Psoas muscle (tissue), 8 donors: ENCODE measurements around the gene SSRP1. TPM values are rescaled to one million over a fixed set of nuclear protein-coding genes. Genes with fewer than 3 reads are reported as not detected.

Experiments
- ATAC-seq, 4 donors: fragments of 200-7000 bp; cut with Tn5 transposase; one replicate each; pipeline ENCODE4 v1.9.1; 2020; ENCODE audit warnings: moderate library complexity in 3 of 4, mild to moderate bottlenecking in 2 of 4
- DNase-seq, 2 donors: peaks; one replicate each; pipeline ENCODE4 v3.0.0-alpha.2; 2020
- H3K27ac ChIP-seq: fragments of 200-600 bp; one replicate; pipeline ENCODE4 v1.8.0; 2022
- H3K27me3 ChIP-seq, 3 donors: fragments of 200-600 bp in 1 of 3; one replicate each; pipeline versions ENCODE4 v1.6.1 to v1.8.0; 2013 to 2022; ENCODE audit warnings: low read length in 2 of 3, mild to moderate bottlenecking in 2 of 3, moderate library complexity in 1 of 3; ENCODE audit not compliant: insufficient read depth in 3 of 3
- H3K36me3 ChIP-seq, 2 donors: fragments of 200-600 bp in 1 of 2; one replicate each; pipeline versions ENCODE4 v1.6.1 to v1.8.0; 2013 to 2022; ENCODE audit warnings: low read depth in 1 of 2, mild to moderate bottlenecking in 1 of 2, moderate library complexity in 1 of 2; ENCODE audit not compliant: insufficient read depth in 1 of 2
- H3K4me1 ChIP-seq: fragments of 200-600 bp; one replicate; pipeline ENCODE4 v1.8.0; 2022
- H3K4me3 ChIP-seq: fragments of 200-600 bp; one replicate; pipeline ENCODE4 v1.8.0; 2022; ENCODE audit warnings: mild to moderate bottlenecking
- H3K9me3 ChIP-seq: fragments of 200-600 bp; one replicate; pipeline ENCODE4 v1.8.0; 2022
- WGBS, 3 donors: extraction: QIAGEN DNeasy Blood & Tissue Kit; methylation state at CpG; one replicate each; pipeline versions ENCODE4 v1.1.6 to v1.1.7; 2013; 5-methylcytosine and 5-hydroxymethylcytosine counted together
- intact Hi-C, 2 donors: fragments of 100-400 bp; cut with DNase I; formaldehyde crosslinking; loops; one replicate each; pipeline versions ENCODE4 v1.11.0 to v1.14.2; 2022
- polyA plus RNA-seq, 3 donors: library from polyadenylated mRNA; stranded (reverse); fragments of 200-250 nt; gene quantifications; one replicate each; pipeline ENCODE4 v1.2.3, GENCODE V29; 2013
- total RNA-seq, 4 donors: library from RNA; stranded (reverse); fragmentation: NEBNext Ultra II Directional in 2 of 4; extraction: Animal tissue kit (Norgen Biotek cat#: 25700) in 2 of 4; gene quantifications; one replicate each; pipeline versions ENCODE4 v1.2.1 to v1.2.4, GENCODE V29; 2021 to 2023
- TF ChIP-seq, protein P1 (sequence below): fragments of 200-600 bp; IDR thresholded peaks from one replicate; pipeline ENCODE4 v1.8.0; 2022; ENCODE audit warnings: antibody characterized with exemption
- donor health status: healthy with polysubstance abuse.
- donor health status: DM: no; HTN: no; CAD: no; lungs with moderate emphysema.
- donor health status: Bipolar disorder and iron deficiency.
- donor health status: healthy.
- donor health status: DM: yes; HTN: yes; CAD: no.
- donor health status: DM: no; HTN: no; CAD: no.
- donor health status: DM: no; HTN: no; CAD: no.
- donor health status: DM: yes; HTN: yes; CAD: no.

The SSRP1 gene
- total and polyA plus RNA-seq, 7 donors: 69.0 to 138 (median 94.0) TPM

DNA sequence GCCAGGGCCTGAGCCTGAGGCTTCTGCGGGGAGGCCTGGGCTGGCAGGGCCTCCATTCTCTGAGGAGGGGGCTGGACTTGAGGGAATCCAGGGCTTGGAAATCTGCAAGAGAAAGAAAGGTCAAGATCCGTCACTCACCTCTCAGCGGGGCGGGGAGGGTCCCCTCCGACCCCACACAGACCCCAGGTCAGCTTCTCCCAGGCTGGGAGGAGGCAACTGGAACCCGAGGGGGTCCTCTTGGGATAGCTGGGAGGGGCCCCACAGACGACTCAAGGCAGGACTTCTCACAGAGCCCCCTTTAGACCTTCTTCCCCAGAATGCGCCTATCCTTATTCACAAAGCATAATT is 21.9 kb downstream of the SSRP1 start:
- no peaks in the 10 kb centered on the region for H3K27me3 ChIP-seq
- intact Hi-C loops: no loop called here
- peaks cover 0 to 70% of the 10 kb centered on the region in 2 donors for H3K36me3 ChIP-seq
- ATAC-seq: no peak
- no peaks in the 10 kb centered on the region for H3K9me3 ChIP-seq
- WGBS, 3 donors: 77 to 88% (median 82%) methylated on average over 7 to 8 of the region's 8 CpGs
- H3K4me1 ChIP-seq: peaks cover 59% of the 10 kb centered on the region
- no peak overlapping the region for H3K27ac ChIP-seq
- TF ChIP-seq, protein P1, sequence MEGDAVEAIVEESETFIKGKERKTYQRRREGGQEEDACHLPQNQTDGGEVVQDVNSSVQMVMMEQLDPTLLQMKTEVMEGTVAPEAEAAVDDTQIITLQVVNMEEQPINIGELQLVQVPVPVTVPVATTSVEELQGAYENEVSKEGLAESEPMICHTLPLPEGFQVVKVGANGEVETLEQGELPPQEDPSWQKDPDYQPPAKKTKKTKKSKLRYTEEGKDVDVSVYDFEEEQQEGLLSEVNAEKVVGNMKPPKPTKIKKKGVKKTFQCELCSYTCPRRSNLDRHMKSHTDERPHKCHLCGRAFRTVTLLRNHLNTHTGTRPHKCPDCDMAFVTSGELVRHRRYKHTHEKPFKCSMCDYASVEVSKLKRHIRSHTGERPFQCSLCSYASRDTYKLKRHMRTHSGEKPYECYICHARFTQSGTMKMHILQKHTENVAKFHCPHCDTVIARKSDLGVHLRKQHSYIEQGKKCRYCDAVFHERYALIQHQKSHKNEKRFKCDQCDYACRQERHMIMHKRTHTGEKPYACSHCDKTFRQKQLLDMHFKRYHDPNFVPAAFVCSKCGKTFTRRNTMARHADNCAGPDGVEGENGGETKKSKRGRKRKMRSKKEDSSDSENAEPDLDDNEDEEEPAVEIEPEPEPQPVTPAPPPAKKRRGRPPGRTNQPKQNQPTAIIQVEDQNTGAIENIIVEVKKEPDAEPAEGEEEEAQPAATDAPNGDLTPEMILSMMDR: no peak
- peak in 1 of 2 donors; percentile 47 for DNase-seq
- no peak overlapping the region for H3K4me3 ChIP-seq

GRCh38 chr11:57313071-57313787 is 22.5 kb downstream of the SSRP1 start:
- peaks cover 0 to 71% of the 10 kb centered on the region in 2 donors for H3K36me3 ChIP-seq
- ATAC-seq: no peak
- intact Hi-C loops: no loop called here
- TF ChIP-seq, protein P1: no peak
- peak overlapping the region; percentile 92 for H3K27ac ChIP-seq
- no peaks in the 10 kb centered on the region for H3K27me3 ChIP-seq
- peak in 1 of 2 donors; percentile 60 for DNase-seq
- no peak overlapping the region for H3K4me3 ChIP-seq
- 69 to 74% (median 70%) methylated on average over 25 to 26 of the region's 26 CpGs for WGBS, 3 donors
- peaks cover 59% of the 10 kb centered on the region for H3K4me1 ChIP-seq
- H3K9me3 ChIP-seq: no peaks in the 10 kb centered on the region

GRCh38 chr11:57312511-57313021 is 23.1 kb downstream of the SSRP1 start:
- ATAC-seq (no peak), DNase-seq (peak in 1 of 2 donors; percentile 60)
- H3K4me1 ChIP-seq: peaks cover 59% of the 10 kb centered on the region
- TF ChIP-seq, protein P1: no peak
- peak overlapping the region; percentile 92 for H3K27ac ChIP-seq
- 75 to 86% (median 83%) methylated on average over 10 of the region's 10 CpGs for WGBS, 3 donors
- H3K9me3 ChIP-seq: no peaks in the 10 kb centered on the region
- peaks cover 0 to 67% of the 10 kb centered on the region in 2 donors for H3K36me3 ChIP-seq
- intact Hi-C loops: no loop called here
- H3K4me3 ChIP-seq: peak overlapping the region; percentile 68
- H3K27me3 ChIP-seq: no peaks in the 10 kb centered on the region

- peak overlapping the region; percentile 92 for H3K27ac ChIP-seq
- DNase-seq: peak; percentile 97 to 99
- H3K4me3 ChIP-seq: peak overlapping the region; percentile 68
- TF ChIP-seq, protein P1: no peak
- peaks cover 61% of the 10 kb centered on the region for H3K4me1 ChIP-seq
- intact Hi-C loops: no loop called here
- WGBS, 3 donors: 0 to 1% (median 1%) methylated on average over 29 to 31 of the region's 31 CpGs
- no peaks in the 10 kb centered on the region for H3K27me3 ChIP-seq
- peak; percentile 89 to 95 (median 90) for ATAC-seq
- no peaks in the 10 kb centered on the region for H3K9me3 ChIP-seq
- peaks cover 0 to 55% of the 10 kb centered on the region in 2 donors for H3K36me3 ChIP-seq
Observed at GRCh38 chr11:57311109-57311936, 24.4 kb downstream of the SSRP1 start.
